DND-41 (cell line): ENCODE measurements around the gene RPN2.

Experiments
- EZH2 ChIP-seq: IDR thresholded peaks from 3 replicates; pipeline ENCODE4 v1.6.1; 2012; ENCODE audit warnings: borderline replicate concordance, low read depth, mild to moderate bottlenecking, moderate library complexity, low read length, inconsistent platforms; ENCODE audit not compliant: severe bottlenecking
- TF ChIP-seq, protein P1 (sequence below): IDR thresholded peaks from 2 replicates; pipeline ENCODE4 v1.5.1; 2012; ENCODE audit warnings: borderline replicate concordance, low read length, moderate library complexity, mild to moderate bottlenecking; ENCODE audit not compliant: poor library complexity, severe bottlenecking; ENCODE audit errors: extremely low read depth

DNA sequence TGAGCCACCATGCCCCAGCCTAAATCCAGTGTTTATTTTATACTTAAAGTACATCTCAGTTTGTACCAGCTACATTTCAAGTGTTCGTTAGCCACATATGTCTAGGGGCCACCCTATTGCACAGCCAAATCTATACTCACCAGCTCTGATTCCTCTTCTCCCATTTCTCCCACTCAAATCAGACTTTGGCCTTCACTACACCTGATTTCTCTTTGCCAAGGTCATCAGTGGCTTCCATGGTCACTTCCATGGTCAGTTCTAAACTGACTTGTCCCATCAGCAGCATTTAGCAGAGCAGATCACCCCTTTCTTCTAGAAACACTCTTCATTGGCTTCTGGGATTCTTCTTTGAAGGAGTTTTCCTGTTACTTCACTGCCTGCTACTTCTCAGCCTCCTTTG is 68.4 kb downstream of the RPN2 start:
- no peak for TF ChIP-seq EZH2
- TF ChIP-seq, protein P1, sequence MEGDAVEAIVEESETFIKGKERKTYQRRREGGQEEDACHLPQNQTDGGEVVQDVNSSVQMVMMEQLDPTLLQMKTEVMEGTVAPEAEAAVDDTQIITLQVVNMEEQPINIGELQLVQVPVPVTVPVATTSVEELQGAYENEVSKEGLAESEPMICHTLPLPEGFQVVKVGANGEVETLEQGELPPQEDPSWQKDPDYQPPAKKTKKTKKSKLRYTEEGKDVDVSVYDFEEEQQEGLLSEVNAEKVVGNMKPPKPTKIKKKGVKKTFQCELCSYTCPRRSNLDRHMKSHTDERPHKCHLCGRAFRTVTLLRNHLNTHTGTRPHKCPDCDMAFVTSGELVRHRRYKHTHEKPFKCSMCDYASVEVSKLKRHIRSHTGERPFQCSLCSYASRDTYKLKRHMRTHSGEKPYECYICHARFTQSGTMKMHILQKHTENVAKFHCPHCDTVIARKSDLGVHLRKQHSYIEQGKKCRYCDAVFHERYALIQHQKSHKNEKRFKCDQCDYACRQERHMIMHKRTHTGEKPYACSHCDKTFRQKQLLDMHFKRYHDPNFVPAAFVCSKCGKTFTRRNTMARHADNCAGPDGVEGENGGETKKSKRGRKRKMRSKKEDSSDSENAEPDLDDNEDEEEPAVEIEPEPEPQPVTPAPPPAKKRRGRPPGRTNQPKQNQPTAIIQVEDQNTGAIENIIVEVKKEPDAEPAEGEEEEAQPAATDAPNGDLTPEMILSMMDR: no peak
